SK-N-SH treated with all-trans-retinoic acid at 6 μM for 48 hours (cell line): Measurements from ENCODE around the gene SYT4.

Experiments
- ATAC-seq: fragments of 200-7000 bp; cut with Tn5 transposase; 3 replicates; pipeline ENCODE4 v1.9.1; 2020; ENCODE audit warnings: mild to moderate bottlenecking, moderate library complexity
- ARNTL ChIP-seq: fragments of 450-650 bp; formaldehyde crosslinking; IDR thresholded peaks from 2 replicates; pipeline ENCODE4 v1.5.0; 2020; ENCODE audit warnings: low read depth, mild to moderate bottlenecking, moderate library complexity, borderline replicate concordance
- BACH2 ChIP-seq: fragments of 250-450 bp; sonication (Bioruptor Pico); IDR thresholded peaks from 2 replicates; pipeline ENCODE4 v1.9.0; 2021; ENCODE audit warnings: mild to moderate bottlenecking, borderline replicate concordance
- CSDC2 ChIP-seq: fragments of 250-450 bp; sonication (Bioruptor Pico); IDR thresholded peaks from 2 replicates; pipeline ENCODE4 v1.5.0; 2020; ENCODE audit warnings: mild to moderate bottlenecking, moderate library complexity
- ESRRG ChIP-seq: fragments of 250-450 bp; sonication (Bioruptor Pico); IDR thresholded peaks from 2 replicates; pipeline ENCODE4 v1.6.1; 2021; ENCODE audit warnings: mild to moderate bottlenecking
- GLIS3 ChIP-seq: fragments of 250-450 bp; sonication (Bioruptor Pico); IDR thresholded peaks from 2 replicates; pipeline ENCODE4 v1.5.0; 2020; ENCODE audit warnings: mild to moderate bottlenecking, moderate library complexity
- ISL1 ChIP-seq: fragments of 250-450 bp; sonication (Bioruptor Pico); IDR thresholded peaks from 2 replicates; pipeline ENCODE4 v2.1.2; 2022; ENCODE audit warnings: mild to moderate bottlenecking, moderate library complexity
- OSR1 ChIP-seq: fragments of 250-450 bp; sonication (Bioruptor Pico); IDR thresholded peaks from 2 replicates; pipeline ENCODE4 v1.8.0; 2022; ENCODE audit warnings: moderate library complexity, mild to moderate bottlenecking, inconsistent platforms
- PPARA ChIP-seq: fragments of 250-450 bp; sonication (Bioruptor Pico); IDR thresholded peaks from 2 replicates; pipeline ENCODE4 v1.5.0; 2020; ENCODE audit warnings: mild to moderate bottlenecking, borderline replicate concordance
- RARB ChIP-seq: fragments of 250-450 bp; sonication (Bioruptor Pico); IDR thresholded peaks from 2 replicates; pipeline ENCODE4 v1.8.0; 2021; ENCODE audit warnings: mild to moderate bottlenecking, moderate library complexity
- SNAI2 ChIP-seq: fragments of 250-450 bp; sonication (Bioruptor Pico); IDR thresholded peaks from 2 replicates; pipeline ENCODE4 v1.5.0; 2020; ENCODE audit warnings: mild to moderate bottlenecking, moderate library complexity
- TCF4 ChIP-seq: fragments of 250-450 bp; sonication (Bioruptor Pico); IDR thresholded peaks from 2 replicates; pipeline ENCODE4 v1.8.0; 2021; ENCODE audit warnings: mild to moderate bottlenecking, moderate library complexity, borderline replicate concordance
- TOX ChIP-seq: fragments of 250-450 bp; sonication (Bioruptor Pico); IDR thresholded peaks from 2 replicates; pipeline ENCODE4 v1.8.0; 2021; ENCODE audit warnings: mild to moderate bottlenecking, moderate library complexity, borderline replicate concordance
- ZC3H10 ChIP-seq: fragments of 250-450 bp; sonication (Bioruptor Pico); IDR thresholded peaks from 2 replicates; pipeline ENCODE4 v1.5.1; 2021; ENCODE audit warnings: mild to moderate bottlenecking, moderate library complexity
- ZFP3 ChIP-seq: fragments of 250-450 bp; sonication (Bioruptor Pico); IDR thresholded peaks from 2 replicates; pipeline ENCODE4 v1.5.0; 2020; ENCODE audit warnings: mild to moderate bottlenecking, moderate library complexity
- ZFP30 ChIP-seq: fragments of 450-650 bp; formaldehyde crosslinking; IDR thresholded peaks from 2 replicates; pipeline ENCODE4 v1.5.0; 2022; ENCODE audit warnings: mild to moderate bottlenecking, moderate library complexity
- ZNF565 ChIP-seq: fragments of 450-650 bp; formaldehyde crosslinking; conservative IDR thresholded peaks from 2 replicates; pipeline ENCODE4 v1.5.0; 2020; ENCODE audit warnings: low read depth, mild to moderate bottlenecking, moderate library complexity
- ZNF70 ChIP-seq: fragments of 450-650 bp; formaldehyde crosslinking; IDR thresholded peaks from 2 replicates; pipeline ENCODE4 v1.5.0; 2020; ENCODE audit warnings: mild to moderate bottlenecking, moderate library complexity
- ZNF8 ChIP-seq: fragments of 450-650 bp; formaldehyde crosslinking; IDR thresholded peaks from 2 replicates; pipeline ENCODE4 v1.5.0; 2020; ENCODE audit warnings: mild to moderate bottlenecking, moderate library complexity
- TF ChIP-seq, protein P1 (sequence below): fragments of 250-450 bp; sonication (Bioruptor Pico); IDR thresholded peaks from 2 replicates; pipeline ENCODE4 v1.5.0; 2020; ENCODE audit warnings: mild to moderate bottlenecking, moderate library complexity
- TF ChIP-seq, protein P2 (sequence below): fragments of 250-450 bp; sonication (Bioruptor Pico); IDR thresholded peaks from 2 replicates; pipeline ENCODE4 v1.5.1; 2021; ENCODE audit warnings: mild to moderate bottlenecking, moderate library complexity
- TF ChIP-seq, protein P3 (sequence below): fragments of 250-450 bp; sonication (Bioruptor Pico); IDR thresholded peaks from 2 replicates; pipeline ENCODE4 v1.8.0; 2021; ENCODE audit warnings: low read depth, mild to moderate bottlenecking, moderate library complexity, borderline replicate concordance
- TF ChIP-seq, protein P4 (sequence below): fragments of 250-450 bp; sonication (Bioruptor Pico); IDR thresholded peaks from 2 replicates; pipeline ENCODE4 v1.8.0; 2020; ENCODE audit warnings: mild to moderate bottlenecking, moderate library complexity, borderline replicate concordance
- TF ChIP-seq, protein P5 (sequence below): fragments of 250-450 bp; sonication (Bioruptor Pico); IDR thresholded peaks from 2 replicates; pipeline ENCODE4 v1.5.1; 2020; ENCODE audit warnings: low read depth, mild to moderate bottlenecking, moderate library complexity

The SYT4 gene

DNA sequence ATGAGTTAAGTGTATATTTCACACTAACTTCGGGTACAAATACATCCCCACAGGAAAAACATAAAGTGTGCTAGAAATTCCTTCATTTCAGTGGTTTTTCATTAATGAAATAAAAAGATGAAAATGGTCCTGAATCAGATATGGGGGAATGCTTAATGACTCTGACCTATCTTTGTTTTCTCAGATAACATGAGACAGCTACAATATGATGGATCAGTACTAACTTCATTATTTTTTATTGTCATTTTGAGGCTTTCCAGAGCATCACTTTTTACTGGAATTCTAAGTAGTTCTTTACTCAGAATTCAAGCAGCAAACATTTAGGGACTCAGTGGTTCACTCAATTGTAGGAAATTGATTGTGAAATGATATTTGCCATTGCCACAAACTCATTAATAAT lies 2.8 kb downstream of the SYT4 start:
- TF ChIP-seq, protein P1, sequence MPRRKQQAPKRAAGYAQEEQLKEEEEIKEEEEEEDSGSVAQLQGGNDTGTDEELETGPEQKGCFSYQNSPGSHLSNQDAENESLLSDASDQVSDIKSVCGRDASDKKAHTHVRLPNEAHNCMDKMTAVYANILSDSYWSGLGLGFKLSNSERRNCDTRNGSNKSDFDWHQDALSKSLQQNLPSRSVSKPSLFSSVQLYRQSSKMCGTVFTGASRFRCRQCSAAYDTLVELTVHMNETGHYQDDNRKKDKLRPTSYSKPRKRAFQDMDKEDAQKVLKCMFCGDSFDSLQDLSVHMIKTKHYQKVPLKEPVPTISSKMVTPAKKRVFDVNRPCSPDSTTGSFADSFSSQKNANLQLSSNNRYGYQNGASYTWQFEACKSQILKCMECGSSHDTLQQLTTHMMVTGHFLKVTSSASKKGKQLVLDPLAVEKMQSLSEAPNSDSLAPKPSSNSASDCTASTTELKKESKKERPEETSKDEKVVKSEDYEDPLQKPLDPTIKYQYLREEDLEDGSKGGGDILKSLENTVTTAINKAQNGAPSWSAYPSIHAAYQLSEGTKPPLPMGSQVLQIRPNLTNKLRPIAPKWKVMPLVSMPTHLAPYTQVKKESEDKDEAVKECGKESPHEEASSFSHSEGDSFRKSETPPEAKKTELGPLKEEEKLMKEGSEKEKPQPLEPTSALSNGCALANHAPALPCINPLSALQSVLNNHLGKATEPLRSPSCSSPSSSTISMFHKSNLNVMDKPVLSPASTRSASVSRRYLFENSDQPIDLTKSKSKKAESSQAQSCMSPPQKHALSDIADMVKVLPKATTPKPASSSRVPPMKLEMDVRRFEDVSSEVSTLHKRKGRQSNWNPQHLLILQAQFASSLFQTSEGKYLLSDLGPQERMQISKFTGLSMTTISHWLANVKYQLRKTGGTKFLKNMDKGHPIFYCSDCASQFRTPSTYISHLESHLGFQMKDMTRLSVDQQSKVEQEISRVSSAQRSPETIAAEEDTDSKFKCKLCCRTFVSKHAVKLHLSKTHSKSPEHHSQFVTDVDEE (CRISPR knock-in tag), result peak; percentile 69
- TF ChIP-seq CSDC2 (CRISPR knock-in tag) (no peak), TCF4 (CRISPR knock-in tag) (peak; percentile 58), ISL1 (CRISPR knock-in tag) (peak; percentile 87), ZNF8 (CRISPR knock-in tag) (no peak), TOX (CRISPR knock-in tag) (no peak), ZFP30 (no peak), OSR1 (CRISPR knock-in tag) (no peak)
- TF ChIP-seq, protein P2, sequence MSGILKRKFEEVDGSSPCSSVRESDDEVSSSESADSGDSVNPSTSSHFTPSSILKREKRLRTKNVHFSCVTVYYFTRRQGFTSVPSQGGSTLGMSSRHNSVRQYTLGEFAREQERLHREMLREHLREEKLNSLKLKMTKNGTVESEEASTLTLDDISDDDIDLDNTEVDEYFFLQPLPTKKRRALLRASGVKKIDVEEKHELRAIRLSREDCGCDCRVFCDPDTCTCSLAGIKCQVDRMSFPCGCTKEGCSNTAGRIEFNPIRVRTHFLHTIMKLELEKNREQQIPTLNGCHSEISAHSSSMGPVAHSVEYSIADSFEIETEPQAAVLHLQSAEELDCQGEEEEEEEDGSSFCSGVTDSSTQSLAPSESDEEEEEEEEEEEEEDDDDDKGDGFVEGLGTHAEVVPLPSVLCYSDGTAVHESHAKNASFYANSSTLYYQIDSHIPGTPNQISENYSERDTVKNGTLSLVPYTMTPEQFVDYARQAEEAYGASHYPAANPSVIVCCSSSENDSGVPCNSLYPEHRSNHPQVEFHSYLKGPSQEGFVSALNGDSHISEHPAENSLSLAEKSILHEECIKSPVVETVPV (CRISPR knock-in tag), result 0 out of 2 replicates have a peak, but pooled peaks have one; percentile 59

DNA sequence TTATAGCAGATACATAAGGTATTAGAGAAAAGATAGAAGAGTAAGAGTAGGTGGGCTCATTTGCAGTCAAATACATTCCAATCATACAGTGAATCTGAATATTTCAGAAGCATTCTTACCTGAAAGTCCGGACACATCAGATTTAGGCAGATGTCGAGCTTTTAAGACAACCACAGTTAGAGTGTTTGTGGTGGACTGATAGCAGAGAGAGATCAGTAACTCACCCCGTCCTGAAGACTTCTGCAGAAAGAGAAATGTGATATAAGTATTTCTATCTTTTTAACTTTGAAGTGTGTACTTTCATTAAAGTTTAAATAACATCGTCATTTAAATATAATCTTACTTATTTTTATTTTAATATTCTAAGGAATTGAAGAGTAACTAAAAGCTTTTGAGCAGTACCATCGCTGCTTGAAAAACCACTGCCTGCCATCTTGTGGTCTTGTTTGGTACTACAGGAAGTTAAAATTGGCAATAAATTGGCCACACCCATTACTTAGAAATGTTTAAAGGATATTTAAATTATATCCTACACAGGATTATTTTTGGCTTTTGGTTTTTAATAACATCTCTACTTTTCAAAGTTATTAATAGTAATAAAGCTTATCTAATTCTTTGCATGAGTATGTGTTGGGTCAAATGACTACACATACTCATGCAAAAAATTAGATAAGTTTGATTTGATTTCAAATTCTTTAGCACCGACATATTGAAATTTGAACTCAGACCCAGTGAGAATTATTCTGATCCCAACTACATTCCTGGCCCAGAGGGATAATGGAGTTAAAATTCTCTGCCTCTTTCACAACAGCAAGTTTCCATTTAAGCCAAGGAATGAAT lies 5.5 kb downstream of the SYT4 start:
- TF ChIP-seq ESRRG (CRISPR knock-in tag), result no peak
- TF ChIP-seq, protein P3, sequence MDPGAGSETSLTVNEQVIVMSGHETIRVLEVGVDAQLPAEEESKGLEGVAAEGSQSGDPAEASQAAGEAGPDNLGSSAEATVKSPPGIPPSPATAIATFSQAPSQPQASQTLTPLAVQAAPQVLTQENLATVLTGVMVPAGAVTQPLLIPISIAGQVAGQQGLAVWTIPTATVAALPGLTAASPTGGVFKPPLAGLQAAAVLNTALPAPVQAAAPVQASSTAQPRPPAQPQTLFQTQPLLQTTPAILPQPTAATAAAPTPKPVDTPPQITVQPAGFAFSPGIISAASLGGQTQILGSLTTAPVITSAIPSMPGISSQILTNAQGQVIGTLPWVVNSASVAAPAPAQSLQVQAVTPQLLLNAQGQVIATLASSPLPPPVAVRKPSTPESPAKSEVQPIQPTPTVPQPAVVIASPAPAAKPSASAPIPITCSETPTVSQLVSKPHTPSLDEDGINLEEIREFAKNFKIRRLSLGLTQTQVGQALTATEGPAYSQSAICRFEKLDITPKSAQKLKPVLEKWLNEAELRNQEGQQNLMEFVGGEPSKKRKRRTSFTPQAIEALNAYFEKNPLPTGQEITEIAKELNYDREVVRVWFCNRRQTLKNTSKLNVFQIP (CRISPR knock-in tag), result no peak
- no peak for TF ChIP-seq ZFP30
- TF ChIP-seq ZFP3 (CRISPR knock-in tag), result no peak
- no peak for TF ChIP-seq ZNF565
- no peak for TF ChIP-seq PPARA (CRISPR knock-in tag)
- TF ChIP-seq ARNTL, result no peak
- TF ChIP-seq ZNF8 (CRISPR knock-in tag), result no peak
- TF ChIP-seq RARB (CRISPR knock-in tag), result no peak
- TF ChIP-seq, protein P4, sequence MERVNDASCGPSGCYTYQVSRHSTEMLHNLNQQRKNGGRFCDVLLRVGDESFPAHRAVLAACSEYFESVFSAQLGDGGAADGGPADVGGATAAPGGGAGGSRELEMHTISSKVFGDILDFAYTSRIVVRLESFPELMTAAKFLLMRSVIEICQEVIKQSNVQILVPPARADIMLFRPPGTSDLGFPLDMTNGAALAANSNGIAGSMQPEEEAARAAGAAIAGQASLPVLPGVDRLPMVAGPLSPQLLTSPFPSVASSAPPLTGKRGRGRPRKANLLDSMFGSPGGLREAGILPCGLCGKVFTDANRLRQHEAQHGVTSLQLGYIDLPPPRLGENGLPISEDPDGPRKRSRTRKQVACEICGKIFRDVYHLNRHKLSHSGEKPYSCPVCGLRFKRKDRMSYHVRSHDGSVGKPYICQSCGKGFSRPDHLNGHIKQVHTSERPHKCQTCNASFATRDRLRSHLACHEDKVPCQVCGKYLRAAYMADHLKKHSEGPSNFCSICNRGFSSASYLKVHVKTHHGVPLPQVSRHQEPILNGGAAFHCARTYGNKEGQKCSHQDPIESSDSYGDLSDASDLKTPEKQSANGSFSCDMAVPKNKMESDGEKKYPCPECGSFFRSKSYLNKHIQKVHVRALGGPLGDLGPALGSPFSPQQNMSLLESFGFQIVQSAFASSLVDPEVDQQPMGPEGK, result no peak
- no peak for TF ChIP-seq BACH2 (CRISPR knock-in tag)
- no peak for TF ChIP-seq GLIS3 (CRISPR knock-in tag)
- TF ChIP-seq, protein P1 (CRISPR knock-in tag), result no peak
- TF ChIP-seq ISL1 (CRISPR knock-in tag), result no peak
- no peak for TF ChIP-seq TOX (CRISPR knock-in tag)
- TF ChIP-seq, protein P5, sequence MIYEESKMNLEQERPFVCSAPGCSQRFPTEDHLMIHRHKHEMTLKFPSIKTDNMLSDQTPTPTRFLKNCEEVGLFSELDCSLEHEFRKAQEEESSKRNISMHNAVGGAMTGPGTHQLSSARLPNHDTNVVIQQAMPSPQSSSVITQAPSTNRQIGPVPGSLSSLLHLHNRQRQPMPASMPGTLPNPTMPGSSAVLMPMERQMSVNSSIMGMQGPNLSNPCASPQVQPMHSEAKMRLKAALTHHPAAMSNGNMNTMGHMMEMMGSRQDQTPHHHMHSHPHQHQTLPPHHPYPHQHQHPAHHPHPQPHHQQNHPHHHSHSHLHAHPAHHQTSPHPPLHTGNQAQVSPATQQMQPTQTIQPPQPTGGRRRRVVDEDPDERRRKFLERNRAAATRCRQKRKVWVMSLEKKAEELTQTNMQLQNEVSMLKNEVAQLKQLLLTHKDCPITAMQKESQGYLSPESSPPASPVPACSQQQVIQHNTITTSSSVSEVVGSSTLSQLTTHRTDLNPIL (CRISPR knock-in tag), result no peak
- no peak for TF ChIP-seq ZC3H10 (CRISPR knock-in tag)
- TF ChIP-seq ZNF70, result no peak
- no peak for TF ChIP-seq SNAI2 (CRISPR knock-in tag)

More for the DNA sequence above, 2.8 kb downstream of the SYT4 start:
- ATAC-seq, result no peak

More for the DNA sequence above, 5.5 kb downstream of the SYT4 start:
- ATAC-seq, result peak; percentile 64; the same call in 2 of the 3 replicates
